PC-3 (cell line): ENCODE results near the gene ATP13A5. TPM values are rescaled to one million over a fixed set of nuclear protein-coding genes. Genes with fewer than 3 reads are reported as not detected.

Experiments used
- ATAC-seq: fragments of 200-7000 bp; cut with Tn5 transposase; 2 replicates; pipeline ENCODE4 v1.9.1; 2020; ENCODE audit warnings: mild to moderate bottlenecking, moderate library complexity
- BruUV-seq: library from RNA; stranded (reverse); fragments of 400-500 nt; replicated peaks from 2 replicates; lab custom pipeline; 2021; lab: Mats Ljungman, UMichigan
- CTCF ChIA-PET: fragments of 300-600 bp; sonication (Branson Sonifier 250); formaldehyde crosslinking; loops from one replicate; lab custom pipeline; 2022; ENCODE audit warnings: antibody characterized with exemption; lab: Charles Lee
- POLR2A ChIA-PET: fragments of 300-600 bp; sonication (Branson Sonifier 250); formaldehyde crosslinking; loops from one replicate; lab custom pipeline; 2022; ENCODE audit warnings: antibody characterized with exemption; ENCODE audit not compliant: unreplicated experiment; lab: Charles Lee
- DNase-seq: peaks from one replicate; pipeline ENCODE4 v3.0.0-alpha.2; 2015
- H2AFZ ChIP-seq: fragments of 300-600 bp; sonication (generic); 2 replicates; pipeline ENCODE4 v1.6.0; 2016; ENCODE audit warnings: antibody characterized with exemption, low read length
- H3F3A ChIP-seq: fragments of 300-600 bp; sonication (generic); one replicate; pipeline ENCODE4 v1.6.0; 2017; ENCODE audit warnings: antibody characterized with exemption, low read length, control low read depth, mild to moderate bottlenecking; ENCODE audit not compliant: unreplicated experiment
- H3K27ac ChIP-seq: fragments of 300-600 bp; sonication (generic); 2 replicates; pipeline ENCODE4 v1.5.1; 2016; ENCODE audit warnings: mild to moderate bottlenecking, low read length
- H3K27me3 ChIP-seq: fragments of 300-600 bp; sonication (generic); 2 replicates; pipeline ENCODE4 v1.6.1; 2016; ENCODE audit warnings: low read length, mixed read lengths
- H3K36me3 ChIP-seq: fragments of 300-600 bp; sonication (generic); 2 replicates; pipeline ENCODE4 v1.6.1; 2016; ENCODE audit warnings: low read depth, mixed run types, low read length, mixed read lengths
- H3K4me1 ChIP-seq: fragments of 300-600 bp; sonication (generic); 2 replicates; pipeline ENCODE4 v1.5.1; 2016; ENCODE audit warnings: low read length; ENCODE audit not compliant: insufficient read depth
- H3K4me2 ChIP-seq: fragments of 300-600 bp; sonication (generic); 2 replicates; pipeline ENCODE4 v1.6.0; 2016; ENCODE audit warnings: low read length
- H3K4me3 ChIP-seq: fragments of 300-600 bp; sonication (generic); 2 replicates; pipeline ENCODE4 v1.5.1; 2016; ENCODE audit warnings: mild to moderate bottlenecking, low read length, mixed read lengths
- H3K79me2 ChIP-seq: fragments of 300-600 bp; sonication (generic); 2 replicates; pipeline ENCODE4 v1.6.1; 2017; ENCODE audit warnings: low read length, mixed read lengths
- H3K9ac ChIP-seq: fragments of 300-600 bp; sonication (generic); 2 replicates; pipeline ENCODE4 v1.6.0; 2016; ENCODE audit warnings: mild to moderate bottlenecking, low read length
- H3K9me2 ChIP-seq: fragments of 300-600 bp; sonication (generic); replicated peaks from 2 replicates; pipeline ENCODE4 v1.6.1; 2016; ENCODE audit warnings: mixed run types, low read length, mixed read lengths
- H3K9me3 ChIP-seq: fragments of 300-600 bp; sonication (generic); 2 replicates; pipeline ENCODE4 v1.6.1; 2016; ENCODE audit warnings: low read length, mixed read lengths
- H4K20me1 ChIP-seq: fragments of 300-600 bp; sonication (generic); 2 replicates; pipeline ENCODE4 v1.6.1; 2016; ENCODE audit warnings: low read length, mixed read lengths
- CTCF ChIP-seq: fragments of 300-600 bp; sonication (generic); conservative IDR thresholded peaks from 2 replicates; pipeline ENCODE4 v1.5.1; 2017; ENCODE audit warnings: antibody characterized with exemption, low read depth, mild to moderate bottlenecking, low read length
- EZH2 ChIP-seq: fragments of 300-600 bp; sonication (generic); IDR thresholded peaks from one replicate; pipeline ENCODE4 v1.6.1; 2017; ENCODE audit warnings: antibody characterized with exemption, mild to moderate bottlenecking, low read length; ENCODE audit not compliant: unreplicated experiment
- EZH2phosphoT487 ChIP-seq: fragments of 300-600 bp; sonication (generic); IDR thresholded peaks from 2 replicates; pipeline ENCODE4 v1.6.1; 2018; ENCODE audit warnings: mild to moderate bottlenecking, antibody characterized with exemption, low read length, borderline replicate concordance
- intact Hi-C: fragments of 100-400 bp; cut with micrococcal nuclease; formaldehyde crosslinking; loops from 2 replicates; pipeline ENCODE4 v1.9.0; 2023
- total RNA-seq: library from RNA; depleted of rRNA; stranded (reverse); fragments of >200 nt; gene quantifications from 2 replicates; pipeline ENCODE4 v1.2.3, GENCODE V29; 2014

ATP13A5 gene
- total RNA-seq, 1 experiment from 2014 or later: not detected

GRCh38 chr3:193301433-193301832 lies 77.1 kb downstream of the ATP13A5 start:
- Histone ChIP-seq H3K27ac (no peak overlapping the region), H3K4me2 (no peak overlapping the region), H3K9me3 (no peaks in the 10 kb centered on the region), H3K9me2 (no peaks in the 10 kb centered on the region), H4K20me1 (no peaks in the 10 kb centered on the region), H3K4me3 (no peak overlapping the region), H3K79me2 (no peaks in the 10 kb centered on the region), H3K9ac (no peak overlapping the region), H2AFZ (no peak overlapping the region), H3K27me3 (peaks cover 44% of the 10 kb centered on the region), H3K36me3 (no peaks in the 10 kb centered on the region), H3F3A (no peaks in the 10 kb centered on the region), H3K4me1 (no peaks in the 10 kb centered on the region)
- DNase-seq: peak; percentile 72
- ATAC-seq: peak; percentile 66
- intact Hi-C loops: no loop called here
- TF ChIP-seq EZH2phosphoT487: no peak
- no peak for TF ChIP-seq CTCF
- TF ChIP-seq EZH2: no peak
- ChIA-PET POLR2A (no interaction called here), CTCF (interaction anchor here (0.7 kb wide), 1 partner anchor 16 kb away, joined by 3 read pairs; no protein-coding TSS in a partner anchor)
- no TSS peak for BruUV-seq

- Histone ChIP-seq H3F3A (no peaks in the 10 kb centered on the region), H3K4me2 (no peak overlapping the region), H3K27ac (no peak overlapping the region), H3K9me2 (no peaks in the 10 kb centered on the region), H4K20me1 (no peaks in the 10 kb centered on the region), H3K4me3 (no peak overlapping the region), H3K9me3 (no peaks in the 10 kb centered on the region), H3K27me3 (peaks cover 21% of the 10 kb centered on the region), H3K36me3 (no peaks in the 10 kb centered on the region), H3K79me2 (no peaks in the 10 kb centered on the region), H3K9ac (no peak overlapping the region), H2AFZ (no peak overlapping the region), H3K4me1 (no peaks in the 10 kb centered on the region)
- intact Hi-C loops: no loop called here
- DNase-seq (peak; percentile 28), ATAC-seq (no peak; the same call in 1 of the 2 replicates)
- POLR2A ChIA-PET: no interaction called here
- BruUV-seq: no TSS peak
- TF ChIP-seq CTCF: no peak
- TF ChIP-seq EZH2: no peak
- TF ChIP-seq EZH2phosphoT487: no peak
- CTCF ChIA-PET: no interaction called here
Observed at GRCh38 chr3:193297421-193297820, 81.1 kb downstream of the ATP13A5 start.

GRCh38 chr3:193295985-193296384 lies 82.6 kb downstream of the ATP13A5 start:
- BruUV-seq: no TSS peak
- CTCF ChIA-PET: no interaction called here

More at GRCh38 chr3:193295985-193296384, 82.6 kb downstream of the ATP13A5 start:
- H2AFZ ChIP-seq: no peak overlapping the region
- no peaks in the 10 kb centered on the region for H3K79me2 ChIP-seq
- DNase-seq (no peak), ATAC-seq (no peak)
- no peak overlapping the region for H3K4me2 ChIP-seq
- no peak for TF ChIP-seq EZH2
- TF ChIP-seq CTCF: no peak
- no peak for TF ChIP-seq EZH2phosphoT487
- intact Hi-C loops: no loop called here
- peaks cover 20% of the 10 kb centered on the region for H3K27me3 ChIP-seq
- H3K4me1 ChIP-seq: no peaks in the 10 kb centered on the region
- H3K9me2 ChIP-seq: no peaks in the 10 kb centered on the region
- H3K4me3 ChIP-seq: no peak overlapping the region
- H3K9ac ChIP-seq: no peak overlapping the region
- H3K36me3 ChIP-seq: no peaks in the 10 kb centered on the region
- no peaks in the 10 kb centered on the region for H3K9me3 ChIP-seq
- no peak overlapping the region for H3K27ac ChIP-seq
- H3F3A ChIP-seq: no peaks in the 10 kb centered on the region
- no peaks in the 10 kb centered on the region for H4K20me1 ChIP-seq
- POLR2A ChIA-PET: no interaction called here
